Measurements from ENCODE around the gene IL20RB. TPM values are rescaled to one million over a fixed set of nuclear protein-coding genes. Genes with fewer than 3 reads are reported as not detected.

IL20RB gene
- total RNA-seq, 1 donor from 2014 or later, result not detected

- no peak for TF ChIP-seq CTCF (conservative IDR thresholded peaks at IDR 0.05; ENCODE audit: low read depth, low read length)
- DNase-seq (ENCODE audit: low read depth), result no peak
- no peak overlapping the region for H3K4me3 ChIP-seq (ENCODE audit: low read depth, low read length)
Measured at GRCh38 chr3:137024348-137024747, 66.6 kb downstream of the IL20RB start.

DNA sequence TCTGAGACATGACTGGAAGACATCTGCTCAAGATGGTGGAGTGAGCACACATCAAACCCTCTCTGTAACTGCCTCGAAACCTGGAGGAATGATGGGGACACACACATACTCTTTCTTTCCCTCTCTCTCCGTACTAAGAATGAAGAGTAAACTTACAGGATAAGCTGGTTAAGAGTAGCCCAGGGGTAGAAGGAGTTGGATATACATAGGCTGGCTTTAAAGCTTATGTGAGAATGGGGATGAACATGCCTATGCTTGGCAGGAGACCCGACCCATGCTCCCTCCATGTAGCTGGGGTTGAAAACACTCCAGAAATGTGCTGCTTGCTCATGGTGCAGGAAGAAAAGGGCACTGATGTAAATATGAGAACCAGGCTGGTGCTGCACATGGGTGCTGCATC lies 68.9 kb downstream of the IL20RB start:
- no peak for DNase-seq (ENCODE audit: low read depth)
- TF ChIP-seq CTCF (conservative IDR thresholded peaks at IDR 0.05; ENCODE audit: low read depth, low read length), result no peak
- H3K4me3 ChIP-seq (ENCODE audit: low read depth, low read length), result no peak overlapping the region

GRCh38 chr3:137032465-137033120 lies 74.8 kb downstream of the IL20RB start:
- peak; percentile 26 for DNase-seq (ENCODE audit: low read depth)
- H3K4me3 ChIP-seq (ENCODE audit: low read depth, low read length), result peak overlapping the region; percentile 39
- peak; percentile 95 for TF ChIP-seq CTCF (conservative IDR thresholded peaks at IDR 0.05; ENCODE audit: low read depth, low read length)

DNA sequence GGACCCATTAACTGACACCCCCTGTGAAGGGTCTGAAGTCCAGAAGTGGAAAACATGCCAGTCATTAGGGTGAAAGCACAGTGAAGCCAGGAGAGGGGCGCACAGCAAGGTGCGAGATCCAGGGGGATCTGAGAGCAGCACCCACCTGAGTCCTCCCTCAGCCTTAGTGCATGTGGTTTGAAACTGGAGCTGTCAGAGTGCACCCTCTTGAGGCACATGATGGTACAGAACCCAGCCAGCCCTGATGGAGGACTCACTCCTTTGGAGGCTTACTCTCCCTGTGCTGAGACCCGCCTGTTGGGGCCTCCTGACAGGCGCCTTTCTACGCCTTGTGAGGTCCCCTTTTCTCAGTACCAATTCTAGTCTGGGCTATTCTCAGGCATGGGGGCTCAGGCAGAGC lies 77.8 kb downstream of the IL20RB start:
- DNase-seq (ENCODE audit: low read depth), result no peak
- no peak overlapping the region for H3K4me3 ChIP-seq (ENCODE audit: low read depth, low read length)
- TF ChIP-seq CTCF (conservative IDR thresholded peaks at IDR 0.05; ENCODE audit: low read depth, low read length), result peak; percentile 49

DNA sequence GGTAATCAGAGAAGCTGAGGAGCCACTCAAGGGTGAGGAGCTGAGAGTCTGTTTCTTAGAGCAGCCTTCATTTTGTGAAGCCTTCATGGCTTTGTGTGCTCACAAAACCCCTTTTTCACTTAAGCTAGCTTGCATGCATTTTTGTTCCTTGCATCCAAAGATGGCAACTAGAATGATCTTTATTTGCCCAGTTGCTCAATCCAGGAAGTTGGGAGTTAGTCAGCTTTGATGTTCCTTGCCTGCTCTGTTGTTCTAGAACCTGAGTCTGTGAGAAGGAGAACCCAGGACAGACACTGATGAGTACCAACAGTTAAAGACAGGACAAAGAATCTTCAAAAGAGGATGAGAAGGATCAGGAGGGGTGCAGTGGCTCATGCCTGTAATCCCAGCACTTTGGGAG lies 81.8 kb downstream of the IL20RB start:
- DNase-seq (ENCODE audit: low read depth), result no peak
- TF ChIP-seq CTCF (conservative IDR thresholded peaks at IDR 0.05; ENCODE audit: low read depth, low read length), result no peak
- no peak overlapping the region for H3K4me3 ChIP-seq (ENCODE audit: low read depth, low read length)

- no peak overlapping the region for H3K4me3 ChIP-seq (ENCODE audit: low read depth, low read length)
- DNase-seq (ENCODE audit: low read depth), result no peak
- no peak for TF ChIP-seq CTCF (conservative IDR thresholded peaks at IDR 0.05; ENCODE audit: low read depth, low read length)
Measured at GRCh38 chr3:137041251-137041650, 83.5 kb downstream of the IL20RB start.

- TF ChIP-seq CTCF (conservative IDR thresholded peaks at IDR 0.05; ENCODE audit: low read depth, low read length), result no peak
- no peak overlapping the region for H3K4me3 ChIP-seq (ENCODE audit: low read depth, low read length)
- no peak for DNase-seq (ENCODE audit: low read depth)
Measured at GRCh38 chr3:137041686-137042085, 83.9 kb downstream of the IL20RB start.

Measured in epithelial cell of proximal tubule (primary cell).